NCI-H748 (cell line): ENCODE data around the gene CUZD1.

Experiments
- DNase-seq: peaks from one replicate; lab custom pipeline; 2025; ENCODE audit not compliant: unreplicated experiment; lab: John Stamatoyannopoulos, UW

The CUZD1 gene

DNA sequence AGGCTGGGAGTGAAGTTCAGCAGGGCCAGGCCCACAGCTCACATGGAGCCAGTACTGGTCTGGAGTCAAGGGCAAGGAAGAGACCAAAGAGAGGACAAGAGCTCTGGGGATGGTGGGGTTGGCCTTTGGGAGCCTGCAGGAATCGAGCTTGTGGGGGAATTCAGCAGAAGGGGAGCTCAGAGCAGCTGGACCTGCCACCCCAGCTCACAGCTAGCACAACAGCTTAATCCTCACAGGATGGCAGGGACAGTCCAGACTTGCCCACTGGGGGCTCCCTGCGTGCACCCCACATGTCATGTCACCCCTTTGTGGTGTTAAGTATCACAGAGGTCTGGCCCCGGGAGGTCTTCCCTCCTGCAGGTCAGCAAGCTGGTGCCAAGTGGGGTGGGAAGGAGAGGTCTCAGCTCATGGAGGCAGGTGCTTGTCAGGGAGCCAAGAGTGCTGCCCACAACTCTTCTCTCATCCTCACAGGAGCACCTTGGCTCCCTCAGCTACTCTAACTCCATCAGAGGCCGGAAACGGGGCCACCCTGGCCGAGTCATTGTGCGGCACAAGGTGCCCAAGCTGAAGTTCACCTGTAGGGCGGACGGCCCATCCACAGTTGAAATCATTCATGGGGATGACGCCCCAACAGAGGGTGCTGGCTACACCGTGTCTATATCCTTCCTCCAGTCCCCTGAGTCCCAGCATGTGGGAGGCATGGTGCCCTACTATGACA, 22.5 kb downstream of the CUZD1 start:
- no peak for DNase-seq

- no peak for DNase-seq
Measured at GRCh38 chr10:122821808-122822207, 23.8 kb downstream of the CUZD1 start.

DNA sequence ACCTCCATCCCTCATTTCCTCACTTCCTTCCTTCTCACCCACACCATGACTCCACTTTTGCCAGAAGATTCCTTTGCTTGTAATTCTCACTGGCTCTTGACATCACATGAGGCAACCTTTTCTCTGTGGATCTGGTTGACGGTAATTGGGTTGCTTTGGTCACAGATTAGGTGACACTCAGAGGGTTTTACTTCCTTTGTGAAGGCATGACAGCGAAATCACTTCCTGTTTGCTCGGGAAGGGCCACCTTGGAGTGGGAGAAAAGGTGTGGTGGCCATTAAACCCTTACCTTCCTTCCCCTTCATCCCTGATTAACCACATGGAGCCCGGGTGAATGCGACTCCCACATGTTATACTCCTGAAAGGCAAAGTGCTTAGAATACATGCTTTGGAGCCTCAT, 30.2 kb downstream of the CUZD1 start:
- no peak for DNase-seq

GRCh38 chr10:122814493-122814892, 31.2 kb downstream of the CUZD1 start:
- DNase-seq: no peak

DNA sequence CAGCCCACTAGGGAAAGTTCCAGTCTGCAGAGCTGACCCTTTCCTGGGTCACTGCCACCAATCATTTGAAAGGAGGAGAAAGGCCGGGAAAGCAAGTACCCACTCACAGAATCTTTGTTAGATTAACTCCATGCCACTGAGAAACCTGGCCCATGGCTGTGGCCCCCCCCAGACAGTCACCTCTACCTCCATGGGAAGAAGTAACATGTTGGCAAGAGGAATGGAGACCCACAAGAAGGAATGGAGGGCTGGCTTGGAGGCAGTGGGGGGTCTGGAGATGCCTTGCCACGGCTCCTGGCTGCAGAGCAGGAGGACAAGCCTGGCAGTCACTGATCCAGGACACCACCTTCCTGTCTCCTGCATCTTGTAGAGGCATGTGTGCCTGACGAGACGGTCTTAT, 32.9 kb downstream of the CUZD1 start:
- no peak for DNase-seq

GRCh38 chr10:122802282-122802681, 43.4 kb downstream of the CUZD1 start:
- no peak for DNase-seq

- no peak for DNase-seq
Measured at GRCh38 chr10:122798704-122799231, 46.9 kb downstream of the CUZD1 start.

GRCh38 chr10:122796796-122797195, 48.9 kb downstream of the CUZD1 start:
- no peak for DNase-seq

- no peak for DNase-seq
Measured at GRCh38 chr10:122795924-122796323, 49.7 kb downstream of the CUZD1 start.

DNA sequence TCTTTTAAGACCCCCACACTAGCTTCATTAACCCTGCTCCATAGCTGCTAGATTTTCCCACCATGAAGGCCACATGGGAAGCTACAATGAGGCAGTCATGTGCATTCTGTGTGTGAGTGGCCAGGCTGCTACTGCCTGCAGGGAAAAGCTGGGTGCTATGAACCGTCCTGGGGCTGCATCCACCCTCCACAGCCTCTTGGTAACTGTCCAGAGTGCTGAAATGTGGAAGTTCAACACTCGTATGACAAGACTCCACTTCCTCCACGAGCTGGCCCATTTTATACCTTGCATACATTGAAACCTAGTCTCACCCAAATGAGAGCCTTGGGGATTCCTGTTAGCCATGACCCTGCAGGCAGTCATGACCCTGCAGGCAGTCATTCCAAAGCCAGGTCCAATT, 59.4 kb downstream of the CUZD1 start:
- DNase-seq: no peak

GRCh38 chr10:122782911-122783310, 62.7 kb downstream of the CUZD1 start:
- no peak for DNase-seq
